Neural cell (in vitro differentiated cells): ENCODE results near the gene SNX13. TPM values are rescaled to one million over a fixed set of nuclear protein-coding genes. Genes with fewer than 3 reads are reported as not detected.

Experiments
- H2AFZ ChIP-seq: fragments of 200-600, 300-800 bp; sonication (generic), shearing (Covaris generic); 2 replicates; pipeline ENCODE4 v1.6.0; 2014; ENCODE audit warnings: low read depth, mild to moderate bottlenecking, antibody characterized with exemption, low read length, moderate library complexity
- H3F3A ChIP-seq: fragments of 200-600 bp; shearing (Covaris generic); 2 replicates; pipeline ENCODE4 v1.6.1; 2016; ENCODE audit warnings: mild to moderate bottlenecking, moderate library complexity, mixed read lengths, antibody characterized with exemption, low read length; ENCODE audit not compliant: insufficient read depth, poor library complexity, severe bottlenecking
- H3K27ac ChIP-seq: fragments of 200-600, 300-800 bp; sonication (generic), shearing (Covaris generic); 2 replicates; pipeline ENCODE4 v1.5.1; 2014; ENCODE audit warnings: mild to moderate bottlenecking, low read length, moderate library complexity
- H3K27me3 ChIP-seq: fragments of 300-800, 200-600 bp; sonication (generic), shearing (Covaris generic); 2 replicates; pipeline ENCODE4 v1.6.0; 2014; ENCODE audit warnings: mild to moderate bottlenecking, low read depth, low read length, moderate library complexity; ENCODE audit not compliant: insufficient read depth
- H3K36me3 ChIP-seq: fragments of 300-800, 200-600 bp; sonication (generic), shearing (Covaris generic); 2 replicates; pipeline ENCODE4 v1.5.1; 2014; ENCODE audit warnings: mild to moderate bottlenecking, antibody characterized with exemption, low read length, moderate library complexity; ENCODE audit not compliant: insufficient read depth
- H3K4me2 ChIP-seq: fragments of 300-800, 200-600 bp; sonication (generic), shearing (Covaris generic); 2 replicates; pipeline ENCODE4 v1.6.0; 2014; ENCODE audit warnings: mild to moderate bottlenecking, low read length
- H3K4me3 ChIP-seq: fragments of 300-800, 200-600 bp; sonication (generic), shearing (Covaris generic); 2 replicates; pipeline ENCODE4 v1.5.1; 2014; ENCODE audit warnings: mild to moderate bottlenecking, low read length, moderate library complexity
- H3K79me2 ChIP-seq: fragments of 200-600 bp; shearing (Covaris generic); replicated peaks from 2 replicates; pipeline ENCODE4 v1.6.0; 2014; ENCODE audit warnings: mild to moderate bottlenecking, low read length, moderate library complexity; ENCODE audit not compliant: insufficient read depth
- H3K9ac ChIP-seq: fragments of 300-800, 200-600 bp; sonication (generic), shearing (Covaris generic); 2 replicates; pipeline ENCODE4 v1.6.1; 2016; ENCODE audit warnings: mild to moderate bottlenecking, low read length, mixed read lengths
- H3K9me2 ChIP-seq: fragments of 200-600 bp; shearing (Covaris generic); 2 replicates; pipeline ENCODE4 v1.6.1; 2016; ENCODE audit warnings: mild to moderate bottlenecking, low read length, mixed read lengths; ENCODE audit not compliant: insufficient read depth
- H3K9me3 ChIP-seq: fragments of 200-600, 300-800 bp; sonication (generic), shearing (Covaris generic); 2 replicates; pipeline ENCODE4 v1.6.1; 2016; ENCODE audit warnings: mild to moderate bottlenecking, mixed run types, low read length, moderate library complexity, mixed read lengths
- H4K20me1 ChIP-seq: fragments of 200-600 bp; shearing (Covaris generic); 2 replicates; pipeline ENCODE4 v1.6.1; 2016; ENCODE audit warnings: mild to moderate bottlenecking, mixed run types; ENCODE audit not compliant: insufficient read depth
- CTCF ChIP-seq: fragments of 450-650 bp; IDR thresholded peaks from 2 replicates; pipeline ENCODE4 v1.5.1; 2014; ENCODE audit warnings: antibody characterized with exemption, mild to moderate bottlenecking, moderate library complexity; ENCODE audit not compliant: poor library complexity, severe bottlenecking
- EP300 ChIP-seq: fragments of 450-650 bp; conservative IDR thresholded peaks from 2 replicates; pipeline ENCODE4 v1.6.1; 2014; ENCODE audit warnings: antibody characterized with exemption, mild to moderate bottlenecking, moderate library complexity; ENCODE audit not compliant: poor library complexity, severe bottlenecking
- EZH2 ChIP-seq: fragments of 200-600, 300-800 bp; shearing (Covaris generic), sonication (generic); IDR thresholded peaks from 2 replicates; pipeline ENCODE4 v1.6.1; 2014; ENCODE audit warnings: antibody characterized with exemption, low read length, borderline replicate concordance, mild to moderate bottlenecking; ENCODE audit not compliant: insufficient read depth, poor library complexity, severe bottlenecking
- MXI1 ChIP-seq: fragments of 450-650 bp; conservative IDR thresholded peaks from 2 replicates; pipeline ENCODE4 v1.6.1; 2014; ENCODE audit warnings: antibody characterized with exemption, mild to moderate bottlenecking; ENCODE audit not compliant: poor library complexity, severe bottlenecking
- POLR2AphosphoS5 ChIP-seq: IDR thresholded peaks from 2 replicates; pipeline ENCODE4 v1.6.1; 2012
- RAD21 ChIP-seq: fragments of 450-650 bp; conservative IDR thresholded peaks from 2 replicates; pipeline ENCODE4 v1.6.1; 2014; ENCODE audit warnings: antibody characterized with exemption, mild to moderate bottlenecking, moderate library complexity
- REST ChIP-seq: IDR thresholded peaks from 2 replicates; pipeline ENCODE4 v1.6.1; 2012; ENCODE audit warnings: borderline replicate concordance
- SMC3 ChIP-seq: fragments of 450-650 bp; conservative IDR thresholded peaks from 2 replicates; pipeline ENCODE4 v1.6.1; 2014; ENCODE audit warnings: antibody characterized with exemption, mild to moderate bottlenecking, moderate library complexity; ENCODE audit not compliant: poor library complexity
- TAF1 ChIP-seq: IDR thresholded peaks from 2 replicates; pipeline ENCODE4 v1.6.1; 2012; ENCODE audit warnings: low read depth
- polyA plus RNA-seq: library from polyadenylated mRNA; depleted of rRNA; stranded (reverse); fragments of >200 nt; gene quantifications from 2 replicates; pipeline ENCODE4 v1.2.3, GENCODE V29; 2014

SNX13 gene
- polyA plus RNA-seq, 1 donor from 2014 or later = 50.6 TPM

- no peaks in the 10 kb centered on the region for H3K9me3 ChIP-seq
- H3F3A ChIP-seq = no peaks in the 10 kb centered on the region
- no peak overlapping the region for H2AFZ ChIP-seq
- no peaks in the 10 kb centered on the region for H3K79me2 ChIP-seq
- no peaks in the 10 kb centered on the region for H3K9me2 ChIP-seq
- TF ChIP-seq POLR2AphosphoS5 (no peak), EP300 (no peak), REST (no peak), EZH2 (no peak), RAD21 (no peak), TAF1 (no peak), MXI1 (no peak), SMC3 (no peak)
- H3K27ac ChIP-seq = no peak overlapping the region
- H3K36me3 ChIP-seq = no peaks in the 10 kb centered on the region
- no peak overlapping the region for H3K9ac ChIP-seq
- no peaks in the 10 kb centered on the region for H3K27me3 ChIP-seq
- no peaks in the 10 kb centered on the region for H4K20me1 ChIP-seq
- no peak overlapping the region for H3K4me3 ChIP-seq
- H3K4me2 ChIP-seq = no peak overlapping the region
Measured at GRCh38 chr7:17792075-17792936, 148.0 kb downstream of the SNX13 start.

- Histone ChIP-seq H3F3A (no peaks in the 10 kb centered on the region), H3K9ac (no peak overlapping the region), H3K4me3 (no peak overlapping the region), H3K9me2 (no peaks in the 10 kb centered on the region), H3K27ac (no peak overlapping the region), H3K4me2 (no peak overlapping the region), H4K20me1 (no peaks in the 10 kb centered on the region), H3K36me3 (no peaks in the 10 kb centered on the region), H3K79me2 (no peaks in the 10 kb centered on the region), H2AFZ (no peak overlapping the region), H3K9me3 (no peaks in the 10 kb centered on the region), H3K27me3 (no peaks in the 10 kb centered on the region)
- TF ChIP-seq MXI1 (no peak), RAD21 (no peak), CTCF (no peak), EZH2 (no peak), EP300 (no peak), SMC3 (no peak), TAF1 (no peak), POLR2AphosphoS5 (no peak), REST (no peak)
Measured at GRCh38 chr7:17787257-17787656, 153.0 kb downstream of the SNX13 start.
